Liver (tissue), 9 donors: ENCODE measurements around the gene LDB3. TPM values are rescaled to one million over a fixed set of nuclear protein-coding genes. Genes with fewer than 3 reads are reported as not detected.

Experiments used
- DNase-seq: peaks from one replicate; pipeline ENCODE4 v3.0.0-alpha.2; 2017; ENCODE audit warnings: low spot score
- H3K27ac ChIP-seq, 2 donors: one replicate each; pipeline ENCODE4 v1.7.0; 2013; ENCODE audit warnings: inconsistent platforms in 2 of 2, low read length in 2 of 2, control low read depth in 1 of 2, low read depth in 1 of 2, mild to moderate bottlenecking in 1 of 2
- H3K27me3 ChIP-seq, 4 donors: one replicate each; pipeline versions ENCODE4 v1.6.1 to v1.7.0; 2013; ENCODE audit warnings: low read length in 3 of 4, inconsistent platforms in 1 of 4, mild to moderate bottlenecking in 1 of 4, moderate library complexity in 1 of 4; ENCODE audit not compliant: control insufficient read depth in 4 of 4, insufficient read depth in 4 of 4
- H3K36me3 ChIP-seq, 4 donors: one replicate each; pipeline versions ENCODE4 v1.6.1 to v1.7.0; 2013; ENCODE audit warnings: low read length in 3 of 4, mild to moderate bottlenecking in 3 of 4, low read depth in 1 of 4, moderate library complexity in 1 of 4; ENCODE audit not compliant: control insufficient read depth in 4 of 4, insufficient read depth in 3 of 4
- H3K4me1 ChIP-seq, 4 donors: one replicate each; pipeline versions ENCODE4 v1.6.1 to v1.7.0; 2013; ENCODE audit warnings: low read length in 3 of 4, mild to moderate bottlenecking in 3 of 4, moderate library complexity in 1 of 4; ENCODE audit not compliant: control insufficient read depth in 4 of 4, insufficient read depth in 4 of 4
- H3K4me3 ChIP-seq, 3 donors: one replicate each; pipeline versions ENCODE4 v1.6.1 to v1.7.0; 2013; ENCODE audit warnings: low read length in 3 of 3, control low read depth in 1 of 3, low read depth in 1 of 3, mild to moderate bottlenecking in 1 of 3
- H3K9ac ChIP-seq, 2 donors: one replicate each; pipeline ENCODE4 v1.7.0; 2013; ENCODE audit warnings: low read length in 2 of 2, mild to moderate bottlenecking in 2 of 2, moderate library complexity in 2 of 2, control low read depth in 1 of 2, low read depth in 1 of 2
- H3K9me3 ChIP-seq, 4 donors: one replicate each; pipeline versions ENCODE4 v1.6.1 to v1.7.0; 2013; ENCODE audit warnings: low read length in 3 of 4; ENCODE audit not compliant: control insufficient read depth in 4 of 4
- ATF3 ChIP-seq: IDR thresholded peaks from 2 replicates; pipeline ENCODE4 v1.6.1; 2016; ENCODE audit warnings: antibody characterized with exemption
- EGR1 ChIP-seq, 2 donors: IDR thresholded peaks; 2 replicates each; pipeline ENCODE4 v1.6.1; 2016 to 2018; ENCODE audit warnings: antibody characterized with exemption in 2 of 2, low read depth in 2 of 2
- FOXA1 ChIP-seq: IDR thresholded peaks from 2 replicates; pipeline ENCODE4 v1.6.1; 2016; ENCODE audit warnings: antibody characterized with exemption
- FOXA2 ChIP-seq: IDR thresholded peaks from 2 replicates; pipeline ENCODE4 v1.6.1; 2016; ENCODE audit warnings: antibody characterized with exemption
- GABPA ChIP-seq, 2 donors: IDR thresholded peaks in 1 of 2; conservative IDR thresholded peaks in 1 of 2; 2 replicates each; pipeline ENCODE4 v1.6.1; 2016; ENCODE audit warnings: antibody characterized with exemption in 2 of 2, mild to moderate bottlenecking in 1 of 2, moderate library complexity in 1 of 2
- HNF4A ChIP-seq, 2 donors: conservative IDR thresholded peaks; 2 replicates each; pipeline ENCODE4 v1.6.1; 2016; ENCODE audit warnings: antibody characterized with exemption in 2 of 2, mild to moderate bottlenecking in 2 of 2
- HNF4G ChIP-seq: IDR thresholded peaks from 2 replicates; pipeline ENCODE4 v1.6.1; 2016; ENCODE audit warnings: antibody characterized with exemption
- JUND ChIP-seq, 2 donors: IDR thresholded peaks; 2 replicates each; pipeline ENCODE4 v1.6.1; 2016; ENCODE audit warnings: antibody characterized with exemption in 2 of 2
- NR2F2 ChIP-seq: IDR thresholded peaks from 2 replicates; pipeline ENCODE4 v1.6.1; 2016; ENCODE audit warnings: antibody characterized with exemption
- RAD21 ChIP-seq, 2 donors: IDR thresholded peaks; 2 replicates each; pipeline ENCODE4 v1.6.1; 2016; ENCODE audit warnings: antibody characterized with exemption in 2 of 2, mild to moderate bottlenecking in 2 of 2
- REST ChIP-seq: IDR thresholded peaks from 2 replicates; pipeline ENCODE4 v1.6.1; 2016; ENCODE audit warnings: antibody characterized with exemption, mild to moderate bottlenecking
- RXRA ChIP-seq, 2 donors: IDR thresholded peaks; 2 replicates each; pipeline ENCODE4 v1.6.1; 2017 to 2018; ENCODE audit warnings: antibody characterized with exemption in 2 of 2, mild to moderate bottlenecking in 1 of 2
- TAF1 ChIP-seq: conservative IDR thresholded peaks from 2 replicates; pipeline ENCODE4 v1.6.1; 2016; ENCODE audit warnings: antibody characterized with exemption, mild to moderate bottlenecking
- YY1 ChIP-seq: IDR thresholded peaks from 2 replicates; pipeline ENCODE4 v1.6.1; 2016; ENCODE audit warnings: antibody characterized with exemption, mild to moderate bottlenecking
- WGBS: extraction: QIAGEN DNeasy Blood & Tissue Kit; methylation state at CpG from one replicate; pipeline ENCODE4 v1.1.7; 2013; 5-methylcytosine and 5-hydroxymethylcytosine counted together
- polyA plus RNA-seq, 2 donors: library from polyadenylated mRNA; stranded (reverse) in 1 of 2; unstranded in 1 of 2; fragments of 200-250 nt in 1 of 2; fragments of >200 nt in 1 of 2; fragmentation: Nextera tagmentation in 1 of 2; extraction: Ambion mirVana in 1 of 2; gene quantifications; one replicate each; pipeline versions ENCODE4 v1.2.1 to v1.2.3, GENCODE V29; 2013 to 2015
- total RNA-seq, 2 donors: library from RNA; depleted of rRNA; stranded (reverse); fragments of >200 nt; gene quantifications; one replicate each; pipeline ENCODE4 v1.2.3, GENCODE V29; 2014
- TF ChIP-seq, protein P1 (sequence below): fragments of 150-350 bp; IDR thresholded peaks from 2 replicates; pipeline ENCODE4 v1.5.1; 2017; ENCODE audit warnings: improper control_type of control experiment, low read depth, low read length; ENCODE audit not compliant: missing input control
- TF ChIP-seq, protein P2 (sequence below): IDR thresholded peaks from 2 replicates; pipeline ENCODE4 v1.6.1; 2016; ENCODE audit warnings: antibody characterized with exemption
- TF ChIP-seq, protein P3 (sequence below): IDR thresholded peaks from 2 replicates; pipeline ENCODE4 v1.6.1; 2016; ENCODE audit warnings: antibody characterized with exemption
- donor health status: healthy.
- donor health status: healthy.
- donor health status: healthy.
- donor health status: healthy.
- donor health status: healthy.

LDB3 gene
- total and polyA plus RNA-seq, 4 donors = 0.09 to 0.42 (median 0.15) TPM; not detected in 1

DNA sequence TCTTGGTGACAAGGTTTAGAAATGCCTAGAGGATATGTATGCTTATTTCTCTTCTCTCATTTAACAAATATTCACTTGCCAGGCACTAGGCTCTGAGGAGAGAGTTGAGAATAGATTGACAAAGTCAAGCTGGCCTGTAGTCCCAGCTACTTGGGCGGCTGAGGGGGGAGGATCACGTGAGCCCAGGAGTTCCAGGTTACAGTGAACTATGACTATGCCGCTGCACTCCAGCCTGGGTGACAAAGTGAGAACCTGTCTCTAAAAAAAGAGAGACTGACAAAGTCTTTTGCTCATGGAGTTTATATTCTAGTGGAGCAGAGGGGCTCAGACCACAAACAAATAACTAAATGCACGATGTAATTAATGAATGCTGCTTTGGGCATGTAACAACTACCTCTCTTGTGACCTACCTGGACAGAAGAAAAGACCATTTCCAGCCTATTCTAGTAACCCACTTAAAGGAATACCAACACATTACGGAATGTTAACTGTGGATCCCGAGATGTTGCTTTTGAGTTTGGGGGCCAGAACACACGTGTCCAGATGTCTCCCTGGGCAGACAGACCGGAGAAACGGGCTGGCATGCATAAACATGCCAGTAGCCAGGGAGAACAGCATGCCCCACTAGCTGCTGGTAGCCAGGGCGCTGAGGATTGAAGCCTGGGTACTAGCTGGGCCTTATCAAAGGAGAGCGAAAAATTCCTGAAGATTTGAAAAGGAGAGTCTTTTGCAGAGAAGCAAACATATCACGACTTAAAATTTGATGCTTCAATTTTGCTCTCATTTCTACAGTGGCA lies 85.5 kb downstream of the LDB3 start:
- Histone ChIP-seq H3K9ac (no peak overlapping the region), H3K4me3 (no peak overlapping the region), H3K9me3 (no peaks in the 10 kb centered on the region), H3K36me3 (no peaks in the 10 kb centered on the region), H3K4me1 (peaks cover 2 to 13% (median 9%) of the 10 kb centered on the region in 4 donors), H3K27ac (no peak overlapping the region), H3K27me3 (peaks cover 0 to 3% (median 1%) of the 10 kb centered on the region in 4 donors)
- no peak for DNase-seq
- TF ChIP-seq, protein P1, sequence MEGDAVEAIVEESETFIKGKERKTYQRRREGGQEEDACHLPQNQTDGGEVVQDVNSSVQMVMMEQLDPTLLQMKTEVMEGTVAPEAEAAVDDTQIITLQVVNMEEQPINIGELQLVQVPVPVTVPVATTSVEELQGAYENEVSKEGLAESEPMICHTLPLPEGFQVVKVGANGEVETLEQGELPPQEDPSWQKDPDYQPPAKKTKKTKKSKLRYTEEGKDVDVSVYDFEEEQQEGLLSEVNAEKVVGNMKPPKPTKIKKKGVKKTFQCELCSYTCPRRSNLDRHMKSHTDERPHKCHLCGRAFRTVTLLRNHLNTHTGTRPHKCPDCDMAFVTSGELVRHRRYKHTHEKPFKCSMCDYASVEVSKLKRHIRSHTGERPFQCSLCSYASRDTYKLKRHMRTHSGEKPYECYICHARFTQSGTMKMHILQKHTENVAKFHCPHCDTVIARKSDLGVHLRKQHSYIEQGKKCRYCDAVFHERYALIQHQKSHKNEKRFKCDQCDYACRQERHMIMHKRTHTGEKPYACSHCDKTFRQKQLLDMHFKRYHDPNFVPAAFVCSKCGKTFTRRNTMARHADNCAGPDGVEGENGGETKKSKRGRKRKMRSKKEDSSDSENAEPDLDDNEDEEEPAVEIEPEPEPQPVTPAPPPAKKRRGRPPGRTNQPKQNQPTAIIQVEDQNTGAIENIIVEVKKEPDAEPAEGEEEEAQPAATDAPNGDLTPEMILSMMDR = no peak
- TF ChIP-seq HNF4A (conservative IDR thresholded peaks at IDR 0.05) (no peak), ATF3 (no peak), RAD21 (IDR thresholded peaks at IDR 0.05) (no peak), NR2F2 (no peak), HNF4G (no peak), GABPA (IDR thresholded peaks at IDR 0.05 in 1 of 2, conservative IDR thresholded peaks at IDR 0.05 in 1 of 2) (no peak), FOXA1 (no peak), RXRA (IDR thresholded peaks at IDR 0.05) (no peak), EGR1 (IDR thresholded peaks at IDR 0.05; ENCODE audit: low read depth in 2 of 2) (no peak), REST (no peak), JUND (IDR thresholded peaks at IDR 0.05) (no peak), TAF1 (no peak), FOXA2 (no peak), YY1 (no peak)
- TF ChIP-seq, protein P2, sequence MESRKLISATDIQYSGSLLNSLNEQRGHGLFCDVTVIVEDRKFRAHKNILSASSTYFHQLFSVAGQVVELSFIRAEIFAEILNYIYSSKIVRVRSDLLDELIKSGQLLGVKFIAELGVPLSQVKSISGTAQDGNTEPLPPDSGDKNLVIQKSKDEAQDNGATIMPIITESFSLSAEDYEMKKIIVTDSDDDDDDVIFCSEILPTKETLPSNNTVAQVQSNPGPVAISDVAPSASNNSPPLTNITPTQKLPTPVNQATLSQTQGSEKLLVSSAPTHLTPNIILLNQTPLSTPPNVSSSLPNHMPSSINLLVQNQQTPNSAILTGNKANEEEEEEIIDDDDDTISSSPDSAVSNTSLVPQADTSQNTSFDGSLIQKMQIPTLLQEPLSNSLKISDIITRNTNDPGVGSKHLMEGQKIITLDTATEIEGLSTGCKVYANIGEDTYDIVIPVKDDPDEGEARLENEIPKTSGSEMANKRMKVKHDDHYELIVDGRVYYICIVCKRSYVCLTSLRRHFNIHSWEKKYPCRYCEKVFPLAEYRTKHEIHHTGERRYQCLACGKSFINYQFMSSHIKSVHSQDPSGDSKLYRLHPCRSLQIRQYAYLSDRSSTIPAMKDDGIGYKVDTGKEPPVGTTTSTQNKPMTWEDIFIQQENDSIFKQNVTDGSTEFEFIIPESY = no peak
- TF ChIP-seq, protein P3, sequence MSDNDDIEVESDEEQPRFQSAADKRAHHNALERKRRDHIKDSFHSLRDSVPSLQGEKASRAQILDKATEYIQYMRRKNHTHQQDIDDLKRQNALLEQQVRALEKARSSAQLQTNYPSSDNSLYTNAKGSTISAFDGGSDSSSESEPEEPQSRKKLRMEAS = no peak
- WGBS = 94% methylated on average over 12 of the region's 12 CpGs
